Stimulated activated CD4-positive, alpha-beta T cell treated with anti-CD3 and anti-CD28 coated beads, TNF-alpha, amount 100 ng/mL, for 1 hour (primary cell): ENCODE measurements around the gene CYSRT1.
"Not testable (repeated sequence)": the region's sequence is repeated elsewhere in the genome, so short reads cannot be mapped to it uniquely, and the experiment has no call there.

Experiments
- DNase-seq, 3 donors: peaks; one replicate each; pipeline ENCODE4 v3.0.0-alpha.2; 2020; ENCODE audit warnings: low read depth in 3 of 3, low spot score in 1 of 3

CYSRT1 gene

GRCh38 chr9:137247916-137248175 lies 22.9 kb downstream of the CYSRT1 start:
- DNase-seq = no peak

- DNase-seq = no peak
Measured at GRCh38 chr9:137250329-137251193, 25.6 kb downstream of the CYSRT1 start.

GRCh38 chr9:137251194-137251461 lies 26.2 kb downstream of the CYSRT1 start, which contains the start of gene STPG3:
STPG3 (plus strand) TSS chr9:137251286; CDS start chr9:137251287, 1 bp downstream.
- no peak for DNase-seq

- no peak for DNase-seq
Measured at GRCh38 chr9:137251490-137252268, 26.7 kb downstream of the CYSRT1 start.

- no peak for DNase-seq
Measured at GRCh38 chr9:137252555-137253506, 27.9 kb downstream of the CYSRT1 start.

GRCh38 chr9:137253717-137254623 lies 29.0 kb downstream of the CYSRT1 start:
- no peak for DNase-seq

- DNase-seq = peak; percentile 90 to 99 (median 96)
Measured at GRCh38 chr9:137254624-137255447, 29.9 kb downstream of the CYSRT1 start, which contains the start of gene NELFB. NELFB (plus strand) TSS chr9:137255327.

GRCh38 chr9:137255448-137256114 lies 30.6 kb downstream of the CYSRT1 start:
- DNase-seq = no peak

GRCh38 chr9:137256362-137256761 lies 31.4 kb downstream of the CYSRT1 start:
- no peak for DNase-seq

GRCh38 chr9:137256856-137257255 lies 31.9 kb downstream of the CYSRT1 start:
- DNase-seq = no peak

GRCh38 chr9:137262173-137262908 lies 37.4 kb downstream of the CYSRT1 start:
- not testable (repeated sequence) for DNase-seq

GRCh38 chr9:137262909-137263285 lies 37.9 kb downstream of the CYSRT1 start:
- no peak for DNase-seq

- no peak for DNase-seq
Measured at GRCh38 chr9:137263506-137263905, 38.5 kb downstream of the CYSRT1 start.

GRCh38 chr9:137264067-137264466 lies 39.1 kb downstream of the CYSRT1 start:
- no peak for DNase-seq

- no peak for DNase-seq
Measured at GRCh38 chr9:137265496-137266161, 40.7 kb downstream of the CYSRT1 start.

GRCh38 chr9:137266162-137266527 lies 41.2 kb downstream of the CYSRT1 start:
- DNase-seq = no peak

GRCh38 chr9:137266585-137267453 lies 41.8 kb downstream of the CYSRT1 start:
- DNase-seq = no peak
